K562 (cell line): ENCODE data around the gene TMEM245.

ENCODE experiments used
- CTCF ChIP-seq, 3 experiments: IDR thresholded peaks in 2 of 3; conservative IDR thresholded peaks in 1 of 3; 2 replicates each; pipeline ENCODE4 v1.5.1; 2011 to 2012; ENCODE audit warnings: low read length in 3 of 3, mild to moderate bottlenecking in 3 of 3, control low read depth in 2 of 3, improper control_type of control experiment in 1 of 3, inconsistent platforms in 1 of 3, low read depth in 1 of 3, mixed read lengths in 1 of 3, moderate library complexity in 1 of 3; ENCODE audit not compliant: insufficient read depth in 2 of 3
- DPF2 ChIP-seq: fragments of 450-650 bp; IDR thresholded peaks from 2 replicates; pipeline ENCODE4 v1.6.1; 2016
- POLR2A ChIP-seq: fragments of 450-650 bp; conservative IDR thresholded peaks from 2 replicates; pipeline ENCODE4 v1.6.1; 2016
- ZBTB5 ChIP-seq: fragments of 450-650 bp; IDR thresholded peaks from 2 replicates; pipeline ENCODE4 v1.6.1; 2017; ENCODE audit warnings: antibody characterized with exemption
- ZNF395 ChIP-seq: fragments of 200-800 bp; sonication (Bioruptor generic); IDR thresholded peaks from 2 replicates; pipeline ENCODE4 v1.6.1; 2017; ENCODE audit warnings: missing genetic modification characterization, missing compliant biosample characterization
- ZNF780A ChIP-seq: fragments of 250-450 bp; sonication (Bioruptor Pico); IDR thresholded peaks from 2 replicates; pipeline ENCODE4 v1.5.0; 2021; ENCODE audit warnings: mild to moderate bottlenecking

GRCh38 chr9:109166171-109166770 is 46.5 kb upstream of the TMEM245 start:
- TF ChIP-seq ZBTB5: no peak
- TF ChIP-seq ZNF395 (CRISPR knock-in tag): no peak
- no peak for TF ChIP-seq DPF2
- TF ChIP-seq ZNF780A (CRISPR knock-in tag): no peak
- TF ChIP-seq POLR2A: no peak
- TF ChIP-seq CTCF (IDR thresholded peaks at IDR 0.05 in 2 of 3, conservative IDR thresholded peaks at IDR 0.05 in 1 of 3; ENCODE audit: insufficient read depth in 2 of 3, low read depth in 1 of 3, low read length in 3 of 3): no peak
